ENCODE results near the gene TSPO.

TSPO gene

GRCh38 chr22:43159484-43160178 lies 8.3 kb downstream of the TSPO start:
- no peak for DNase-seq (ENCODE audit: low read depth in 2 of 2)

DNA sequence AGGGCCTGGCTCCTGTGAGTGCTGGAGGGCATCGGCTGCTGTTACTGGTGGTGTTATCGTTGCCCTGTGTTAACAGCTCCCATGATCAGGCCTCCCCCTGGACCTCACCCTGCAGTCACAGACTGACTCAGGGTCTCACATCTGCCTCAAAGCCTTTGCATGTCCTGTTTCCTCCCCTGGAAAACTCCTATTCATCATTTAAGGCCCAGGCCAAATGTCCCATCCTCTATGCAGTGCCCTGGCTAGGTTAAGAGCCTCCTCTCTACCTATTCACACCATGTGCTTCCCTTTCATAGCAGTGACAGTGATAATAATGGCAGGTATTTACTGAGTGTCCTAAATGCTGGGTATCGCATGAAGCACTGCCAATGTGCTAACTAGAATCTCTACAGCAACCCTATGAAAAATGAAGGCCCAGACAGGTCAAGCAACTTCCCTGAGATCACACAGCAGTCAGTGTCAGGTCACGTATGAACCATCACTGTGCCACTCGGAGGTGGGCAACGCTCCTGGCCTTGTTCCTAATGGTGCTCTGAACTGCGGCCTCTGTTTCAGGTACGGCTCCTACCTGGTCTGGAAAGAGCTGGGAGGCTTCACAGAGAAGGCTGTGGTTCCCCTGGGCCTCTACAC lies 9.3 kb downstream of the TSPO start:
- no peak for DNase-seq (ENCODE audit: low read depth in 2 of 2)

- no peak for DNase-seq (ENCODE audit: low read depth in 2 of 2)
These were observed 11.2 kb downstream of the TSPO start for GRCh38 chr22:43162412-43163150.

DNA sequence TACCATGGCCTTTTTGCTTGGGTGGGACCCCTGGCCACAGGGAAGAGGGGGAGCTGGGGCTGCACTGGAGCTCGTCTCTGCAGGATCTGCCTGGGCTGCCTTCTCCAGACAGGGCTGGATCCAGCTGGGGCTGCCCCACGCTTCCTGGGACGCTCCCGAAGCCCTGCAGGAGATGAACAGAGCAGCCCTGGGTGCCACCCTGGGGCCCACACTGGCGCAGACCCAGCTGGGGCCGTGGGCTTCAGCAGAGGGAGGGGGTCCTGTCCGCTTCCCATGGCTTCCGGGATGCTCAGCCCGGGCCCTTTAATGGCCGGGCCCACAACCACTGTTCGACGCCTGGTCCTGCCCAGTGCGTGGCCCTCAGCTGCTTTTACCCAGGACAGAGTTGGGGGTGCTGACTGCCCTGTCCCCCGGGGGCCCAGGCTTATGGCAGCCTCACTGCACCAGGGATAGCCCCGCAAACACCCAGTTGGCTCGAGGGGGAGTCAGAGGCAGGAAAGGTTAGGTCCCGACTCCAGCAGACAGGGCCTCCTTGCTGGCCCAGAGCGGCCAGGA lies 12.0 kb downstream of the TSPO start:
- DNase-seq (ENCODE audit: low read depth in 2 of 2), result no peak

DNA sequence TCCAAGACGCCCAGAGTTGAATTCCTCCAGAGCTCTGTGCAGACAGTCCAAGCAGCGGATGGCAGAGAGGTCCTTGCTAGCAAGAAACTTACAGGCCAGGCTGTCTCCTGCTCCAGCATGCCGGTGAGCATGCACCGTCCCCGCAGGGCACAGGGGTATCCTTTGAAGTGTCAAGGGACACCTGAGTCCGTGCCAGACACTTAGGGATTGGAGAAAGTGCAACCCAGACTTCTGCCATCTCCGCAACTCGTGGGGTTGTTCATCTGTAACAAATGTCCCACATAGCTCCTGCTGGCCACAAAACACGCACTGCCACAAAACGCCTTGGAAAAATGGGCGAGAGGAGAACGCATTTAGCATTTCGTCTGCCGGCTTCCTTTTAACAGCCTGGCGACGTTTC lies 13.3 kb downstream of the TSPO start:
- DNase-seq (ENCODE audit: low read depth in 2 of 2), result no peak

- no peak for DNase-seq (ENCODE audit: low read depth in 2 of 2)
These were observed 15.0 kb downstream of the TSPO start for GRCh38 chr22:43166132-43166930.

- DNase-seq (ENCODE audit: low read depth in 2 of 2), result no peak
These were observed 15.7 kb downstream of the TSPO start for GRCh38 chr22:43167001-43167589.

- DNase-seq (ENCODE audit: low read depth in 2 of 2), result no peak
These were observed 17.3 kb downstream of the TSPO start for GRCh38 chr22:43168471-43169309.

GRCh38 chr22:43169310-43170130 lies 18.2 kb downstream of the TSPO start:
- no peak for DNase-seq (ENCODE audit: low read depth in 2 of 2)

GRCh38 chr22:43170131-43170480 lies 18.7 kb downstream of the TSPO start:
- no peak for DNase-seq (ENCODE audit: low read depth in 2 of 2)

DNA sequence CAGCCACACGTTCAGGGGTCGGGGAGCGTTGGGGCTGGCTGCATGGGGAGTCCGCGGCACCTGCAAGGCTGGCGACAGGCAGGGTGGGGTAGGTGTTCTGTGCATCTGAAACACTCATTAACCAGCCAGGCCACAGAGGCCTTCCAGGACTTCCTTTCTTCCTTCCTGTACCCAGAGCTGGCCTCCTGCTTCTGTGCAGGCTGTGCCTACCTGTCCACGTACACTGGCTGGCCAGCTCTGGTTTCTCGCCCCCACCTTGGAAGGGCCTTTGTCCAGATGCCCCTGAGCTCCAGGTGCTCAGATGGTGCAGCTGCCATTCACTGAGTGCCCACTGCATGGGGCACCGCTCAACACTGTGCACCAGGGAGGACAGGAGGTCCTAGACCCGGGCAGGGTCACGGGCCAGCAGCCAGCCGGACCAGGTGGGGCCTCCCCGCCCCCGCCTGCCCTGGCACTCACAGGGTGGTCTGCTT lies 19.7 kb downstream of the TSPO start:
- DNase-seq (ENCODE audit: low read depth in 2 of 2), result no peak

DNA sequence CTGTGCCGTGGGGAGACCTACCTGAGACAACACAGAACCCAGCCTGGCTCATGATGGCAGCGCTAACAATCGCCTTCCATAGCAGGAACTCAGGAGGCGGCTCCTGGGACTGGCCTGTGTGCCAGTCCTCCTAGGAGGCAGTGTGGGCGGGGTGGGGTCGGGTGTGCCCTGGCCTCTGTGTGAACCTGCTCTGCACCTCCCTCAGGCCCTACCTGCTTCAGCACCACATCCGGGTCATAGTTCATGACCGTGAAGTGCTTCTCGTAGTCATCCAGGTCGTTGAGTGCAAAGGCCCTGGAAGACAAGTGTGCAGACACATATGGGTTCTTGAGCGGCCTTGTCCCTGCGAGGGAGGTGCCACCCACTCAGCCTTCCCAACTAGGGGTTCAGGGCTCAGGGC lies 20.2 kb downstream of the TSPO start:
- DNase-seq (ENCODE audit: low read depth in 2 of 2), result no peak

DNA sequence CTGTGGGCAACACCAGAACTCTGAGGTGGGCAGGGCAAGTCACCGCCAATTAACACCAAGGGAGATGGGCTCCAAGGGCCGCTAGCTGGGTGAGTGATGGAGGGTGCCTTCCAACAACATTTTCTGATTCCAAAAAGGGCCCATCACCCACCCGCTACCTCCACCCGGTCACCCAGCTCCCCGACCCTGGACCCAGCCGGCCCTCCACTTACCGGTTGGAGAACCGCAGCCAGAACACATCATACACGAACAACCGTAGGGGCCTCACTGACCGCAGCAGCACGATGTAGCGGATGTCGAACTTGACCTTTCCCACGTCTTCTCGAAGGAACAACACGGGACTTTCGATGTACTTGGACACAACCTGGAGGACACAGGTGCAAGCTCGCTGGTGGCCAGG lies 20.8 kb downstream of the TSPO start:
- DNase-seq (ENCODE audit: low read depth in 2 of 2), result no peak

GRCh38 chr22:43173566-43173965 lies 22.2 kb downstream of the TSPO start:
- DNase-seq (ENCODE audit: low read depth in 2 of 2), result no peak

DNA sequence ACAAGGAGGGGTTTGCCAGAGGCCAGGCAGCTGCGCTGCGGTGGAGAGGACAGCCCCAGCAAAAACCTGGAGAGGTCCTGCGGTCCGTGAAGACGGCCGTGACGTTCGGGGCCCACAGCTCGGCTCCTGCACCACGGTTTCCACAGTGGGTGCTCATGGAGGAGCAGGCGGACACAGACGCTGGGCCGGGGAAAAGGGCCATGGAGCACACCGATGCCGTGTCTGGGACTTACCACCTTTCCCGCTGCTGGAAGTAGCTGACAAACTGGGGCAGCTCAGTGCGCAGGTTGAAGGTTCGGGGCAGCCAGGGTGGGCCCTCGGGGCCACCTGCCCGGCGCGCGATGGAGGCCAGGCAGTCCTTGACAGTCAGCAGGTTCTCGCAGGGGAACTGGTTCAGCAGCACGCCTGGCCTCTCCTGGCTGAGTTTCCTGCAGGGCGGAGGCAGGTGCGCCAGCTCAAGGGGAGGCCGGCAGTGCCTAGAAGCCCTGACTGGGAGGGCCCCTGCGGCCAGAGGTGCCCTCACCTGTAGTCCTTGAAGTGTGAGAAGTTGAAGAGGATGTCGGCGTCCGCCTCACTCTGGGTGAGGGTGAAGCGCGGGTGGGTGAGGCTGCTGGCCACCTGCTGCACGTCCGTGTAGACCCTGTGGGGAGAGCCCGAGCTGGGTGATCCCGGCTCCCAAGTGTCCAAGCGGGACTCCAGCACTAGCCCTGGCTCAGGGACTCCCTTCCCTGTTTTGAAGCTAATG lies 22.8 kb downstream of the TSPO start:
- no peak for DNase-seq (ENCODE audit: low read depth in 2 of 2)

DNA sequence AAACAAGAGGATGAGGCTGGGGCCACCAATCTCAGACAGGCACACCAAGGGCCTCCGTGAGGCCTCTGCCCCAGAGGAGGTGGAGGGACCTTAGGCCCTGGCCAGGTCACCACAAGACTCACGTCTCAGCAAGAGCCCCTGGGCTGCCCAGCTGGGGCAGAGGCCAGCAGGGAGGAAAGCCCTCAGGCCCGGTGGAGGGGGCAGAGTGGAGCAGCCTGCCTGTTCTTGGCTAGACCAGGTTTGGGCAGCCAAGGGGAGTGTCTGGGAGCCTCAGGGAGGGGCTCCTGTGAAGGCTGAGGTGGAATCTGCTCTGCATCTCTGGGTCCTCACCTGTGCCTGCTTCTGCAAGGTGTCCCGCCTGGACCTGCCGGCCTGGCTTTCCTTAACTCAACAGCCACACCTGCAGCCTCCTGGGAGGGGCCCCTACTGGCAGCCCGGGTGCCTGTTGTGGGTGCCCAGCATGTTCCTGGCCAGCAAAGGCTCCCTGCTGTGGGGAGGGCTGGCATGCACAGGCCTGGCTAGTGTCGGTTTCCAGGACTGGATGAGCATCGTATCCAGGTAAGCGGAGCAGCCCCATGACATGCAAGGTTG lies 23.7 kb downstream of the TSPO start:
- no peak for DNase-seq (ENCODE audit: low read depth in 2 of 2)

DNA sequence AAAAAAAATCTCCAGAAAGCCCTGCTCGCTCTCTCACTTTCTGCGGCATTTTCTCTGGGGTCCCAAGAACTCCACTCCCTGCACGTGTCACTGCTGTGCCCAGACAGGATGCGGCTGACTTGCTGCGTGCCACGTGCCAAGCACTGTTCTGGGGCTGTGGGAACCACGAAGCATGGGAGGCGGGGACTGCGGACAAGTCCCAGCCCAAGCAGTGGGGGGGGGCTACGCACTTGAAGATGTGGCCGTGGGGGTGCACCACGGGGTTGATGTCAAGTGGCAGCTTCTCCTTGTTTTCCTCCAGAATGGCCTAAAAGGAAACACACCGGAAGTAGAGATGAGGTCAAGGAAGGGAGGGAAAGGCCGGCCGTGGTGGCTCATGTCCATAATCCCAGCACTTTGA lies 24.7 kb downstream of the TSPO start:
- no peak for DNase-seq (ENCODE audit: low read depth in 2 of 2)

- DNase-seq (ENCODE audit: low read depth in 2 of 2), result no peak
These were observed 26.1 kb downstream of the TSPO start for GRCh38 chr22:43177479-43177878.

Measured in stimulated activated CD8-positive, alpha-beta memory T cell treated with anti-CD3 and anti-CD28 coated beads, Interleukin-15, amount 100 ng/mL, for 4 hours (primary cell).